GM19328 (cell line): ENCODE measurements around the gene AGK.

Experiments
- ATAC-seq: cut with Tn5 transposase; IDR thresholded peaks from one replicate; pipeline ENCODE4 v1.9.1; 2021; ENCODE audit warnings: mild to moderate bottlenecking, moderate library complexity; ENCODE audit not compliant: unreplicated experiment

The AGK gene

GRCh38 chr7:141702047-141702567 lies 150.9 kb downstream of the AGK start, which contains the start of gene DENND11:
Gene DENND11, minus strand, starts transcription at chr7:141702166. Its CDS starts 13 bp downstream, at chr7:141702153.
- peak; percentile 74 for ATAC-seq

- ATAC-seq, result no peak
Observed at GRCh38 chr7:141702892-141703291, 151.7 kb downstream of the AGK start.

- ATAC-seq, result no peak
Observed at GRCh38 chr7:141704112-141704511, 152.9 kb downstream of the AGK start.

- no peak for ATAC-seq
Observed at GRCh38 chr7:141704741-141705140, 153.5 kb downstream of the AGK start.
